HG02981 (cell line): ENCODE results near the gene CDC7.

ENCODE experiments used
- ATAC-seq: cut with Tn5 transposase; IDR thresholded peaks from one replicate; pipeline ENCODE4 v1.9.1; 2021; ENCODE audit warnings: mild to moderate bottlenecking, moderate library complexity; ENCODE audit not compliant: unreplicated experiment

The CDC7 gene

GRCh38 chr1:91546301-91546581 is 45.6 kb downstream of the CDC7 start:
- ATAC-seq, result no peak

DNA sequence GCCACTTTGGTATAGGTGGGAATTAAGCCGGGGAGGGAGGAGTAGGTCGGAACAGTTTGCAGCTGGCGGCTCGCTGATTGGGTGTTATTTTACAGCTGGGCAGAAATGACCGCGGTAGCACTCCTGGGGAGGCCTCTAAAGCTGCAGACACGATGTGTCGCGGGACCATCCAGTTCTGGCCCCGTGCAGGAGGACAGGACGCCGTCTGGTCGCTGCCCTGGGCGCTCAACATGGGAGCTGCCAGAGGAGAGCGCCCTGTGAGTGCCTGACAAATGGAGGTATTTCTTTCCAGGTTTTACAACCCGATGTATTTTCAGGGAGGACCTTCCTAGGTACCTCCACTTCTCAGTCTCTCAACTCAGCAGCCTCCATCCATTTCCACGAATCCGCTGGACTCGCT is 46.2 kb downstream of the CDC7 start:
- no peak for ATAC-seq

- ATAC-seq, result no peak
Measured at GRCh38 chr1:91548376-91549040, 47.9 kb downstream of the CDC7 start.

DNA sequence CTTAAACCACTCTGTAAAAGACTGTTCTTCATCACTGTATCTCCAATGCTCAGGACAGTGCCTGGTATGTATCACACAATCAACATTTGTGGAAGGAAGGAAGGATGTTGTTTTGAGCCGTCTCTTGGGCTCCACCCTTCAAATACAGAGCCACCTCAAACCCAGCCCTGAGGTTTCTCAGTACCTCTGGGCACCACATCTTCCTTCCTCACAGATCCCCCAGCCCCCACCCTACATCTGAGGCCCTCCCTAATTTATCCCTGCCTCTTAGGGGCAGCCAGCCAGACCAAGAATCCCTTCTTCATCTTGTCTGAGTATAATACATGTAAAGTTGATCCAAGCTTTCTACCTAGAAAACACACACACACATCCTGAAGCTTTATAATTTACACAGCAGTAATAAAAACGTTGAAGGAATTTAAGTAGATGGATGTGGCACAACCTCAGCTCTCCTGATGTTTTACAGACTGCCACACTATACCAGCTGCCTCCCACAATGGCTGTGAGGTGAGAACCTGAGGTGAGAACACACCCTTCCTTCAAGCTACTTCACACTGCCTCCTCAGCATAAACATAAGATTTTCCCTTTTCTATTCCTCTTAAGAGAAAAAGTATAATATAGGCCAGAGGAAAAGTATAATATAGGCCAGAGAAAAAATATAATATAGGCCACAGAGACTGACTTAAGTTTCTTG is 48.5 kb downstream of the CDC7 start:
- no peak for ATAC-seq

- ATAC-seq, result no peak
Measured at GRCh38 chr1:91550961-91551360, 50.3 kb downstream of the CDC7 start.

- no peak for ATAC-seq
Measured at GRCh38 chr1:91552091-91552490, 51.4 kb downstream of the CDC7 start.

GRCh38 chr1:91552596-91552995 is 51.9 kb downstream of the CDC7 start:
- no peak for ATAC-seq

DNA sequence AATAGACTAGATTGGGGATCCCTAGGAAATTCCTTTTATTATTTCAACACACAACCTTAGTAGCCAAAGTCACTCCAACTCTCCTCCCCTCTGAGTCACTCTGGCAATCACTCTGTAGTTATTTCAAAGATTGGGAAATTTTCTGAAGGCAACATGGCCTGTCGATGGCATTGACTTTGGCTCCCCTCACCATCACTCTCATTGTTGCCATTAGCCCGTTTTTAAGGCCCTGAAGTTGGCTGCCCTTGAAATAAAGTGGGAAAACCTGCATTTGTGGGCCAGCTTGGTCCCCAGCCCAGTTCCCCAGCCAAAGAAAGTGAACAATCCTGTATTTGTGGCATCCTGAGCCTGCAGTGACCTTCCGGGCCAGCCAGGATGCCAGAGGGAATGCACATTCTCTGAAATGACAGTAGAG is 52.5 kb downstream of the CDC7 start:
- no peak for ATAC-seq

DNA sequence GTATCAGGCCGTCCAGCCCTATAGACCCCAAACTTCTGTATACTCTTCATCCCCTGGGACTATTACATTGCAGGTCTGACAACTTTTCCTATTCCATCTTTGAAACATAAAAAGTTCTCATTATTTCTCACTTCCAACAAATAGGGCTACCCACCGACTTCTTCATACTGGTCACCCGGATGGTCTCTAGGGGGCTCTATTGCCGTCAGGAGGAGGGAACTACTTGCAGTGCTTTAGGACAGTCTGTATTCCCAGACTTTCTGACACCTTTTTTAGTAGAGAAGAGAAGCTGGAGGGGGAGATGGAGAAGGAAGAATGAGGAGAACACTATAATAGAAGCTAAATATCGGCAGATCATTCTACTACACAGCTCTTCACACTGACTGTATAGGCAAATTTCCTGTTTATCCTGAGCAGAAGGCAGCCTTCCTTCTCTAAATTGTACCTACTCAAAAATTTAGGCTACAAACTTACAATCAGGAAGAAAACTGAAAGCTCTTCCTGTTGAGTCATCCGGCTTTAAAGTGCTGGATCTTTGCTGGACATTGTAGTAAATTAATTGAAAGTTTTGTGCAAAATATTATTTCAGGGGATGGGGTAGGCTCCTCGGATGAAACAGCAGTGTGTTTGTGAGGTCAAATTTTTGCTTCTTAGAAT is 54.6 kb downstream of the CDC7 start:
- no peak for ATAC-seq

DNA sequence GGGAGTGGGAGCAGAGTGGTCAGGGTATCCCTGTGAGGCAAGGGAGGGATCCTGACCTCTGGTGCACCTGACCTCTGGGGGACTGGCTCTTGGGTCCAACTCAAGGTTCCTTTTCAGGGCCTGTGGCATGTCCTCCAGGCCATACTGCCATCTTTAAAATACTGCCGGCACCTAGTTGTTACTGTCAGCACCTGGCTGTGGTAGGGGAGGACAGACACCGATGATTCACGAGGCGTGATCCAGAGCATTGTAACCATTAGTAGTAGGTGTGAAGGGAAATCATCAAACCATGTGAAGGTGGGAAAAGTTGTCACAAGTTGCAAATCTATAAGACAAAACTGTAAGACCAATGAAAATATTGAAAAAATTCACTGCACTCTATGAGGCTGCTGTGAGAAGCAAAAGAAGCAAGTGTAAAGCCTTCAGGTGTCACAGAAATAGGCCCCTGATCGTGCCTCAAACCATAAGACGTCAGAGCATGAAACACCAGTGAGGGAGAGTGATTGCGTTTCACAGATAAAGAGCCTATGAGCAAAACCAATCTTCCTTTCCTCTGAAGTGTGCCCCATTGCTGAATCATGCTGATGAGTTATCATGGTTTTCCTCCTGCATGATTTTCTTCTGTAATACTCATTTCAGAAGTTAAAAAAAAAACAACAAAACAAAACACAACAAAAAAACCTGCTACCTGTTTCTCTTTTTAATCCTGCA is 55.3 kb downstream of the CDC7 start:
- ATAC-seq, result no peak

DNA sequence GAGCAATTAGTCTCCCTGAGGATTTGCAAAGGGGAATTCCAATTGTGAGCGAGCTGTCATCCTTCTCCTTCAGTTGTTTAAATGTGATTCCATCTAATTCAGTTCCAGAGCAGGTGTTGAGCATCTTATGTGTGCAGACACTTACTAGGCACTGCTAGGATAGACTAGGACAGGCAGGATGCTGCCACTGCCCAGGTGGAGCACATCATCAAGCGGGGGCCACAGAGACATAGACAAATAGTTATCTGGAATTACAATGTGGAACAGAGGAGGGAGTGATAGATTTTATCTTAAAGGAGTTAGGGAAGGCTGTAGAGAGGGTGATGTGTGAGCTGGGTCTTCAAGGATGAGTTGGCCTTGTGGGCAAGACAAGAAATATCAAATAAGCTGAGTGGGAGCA is 55.9 kb downstream of the CDC7 start:
- ATAC-seq, result no peak

GRCh38 chr1:91557039-91557690 is 56.5 kb downstream of the CDC7 start:
- ATAC-seq, result no peak

GRCh38 chr1:91557826-91558225 is 57.2 kb downstream of the CDC7 start:
- no peak for ATAC-seq

DNA sequence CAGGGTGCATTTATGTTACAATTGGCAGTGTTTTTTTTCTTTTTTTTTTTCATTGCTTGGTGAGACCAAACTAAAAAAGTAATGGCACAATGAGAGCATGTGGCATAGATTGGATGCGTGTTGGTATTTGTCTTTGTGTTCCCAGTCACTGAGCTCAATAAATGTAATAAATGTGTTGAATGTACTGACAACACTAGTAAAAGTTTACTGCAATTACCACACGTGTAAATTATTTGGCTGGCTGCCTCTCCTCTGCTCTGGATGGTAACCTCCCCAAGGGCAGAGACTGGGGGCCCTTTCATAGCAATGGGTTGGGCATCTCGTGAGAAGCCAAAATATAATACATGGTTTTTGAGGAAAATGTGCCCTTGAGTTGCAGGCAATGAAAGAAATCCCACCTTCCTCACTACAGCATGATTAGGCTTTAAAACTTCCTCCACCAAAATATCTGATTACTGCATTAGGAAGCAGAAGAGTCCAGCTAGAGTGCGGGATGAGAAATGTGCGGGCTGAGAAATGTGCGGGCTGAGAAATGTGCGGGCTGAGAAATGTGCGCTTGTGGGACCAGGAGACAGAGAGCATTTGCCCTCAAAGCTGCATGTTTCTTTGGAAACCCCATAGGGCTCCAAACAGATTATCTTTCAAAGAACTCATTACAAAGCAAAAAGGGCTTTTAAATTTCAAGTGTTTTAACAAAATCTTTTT is 58.5 kb downstream of the CDC7 start:
- no peak for ATAC-seq

GRCh38 chr1:91559838-91560565 is 59.4 kb downstream of the CDC7 start:
- ATAC-seq, result no peak

DNA sequence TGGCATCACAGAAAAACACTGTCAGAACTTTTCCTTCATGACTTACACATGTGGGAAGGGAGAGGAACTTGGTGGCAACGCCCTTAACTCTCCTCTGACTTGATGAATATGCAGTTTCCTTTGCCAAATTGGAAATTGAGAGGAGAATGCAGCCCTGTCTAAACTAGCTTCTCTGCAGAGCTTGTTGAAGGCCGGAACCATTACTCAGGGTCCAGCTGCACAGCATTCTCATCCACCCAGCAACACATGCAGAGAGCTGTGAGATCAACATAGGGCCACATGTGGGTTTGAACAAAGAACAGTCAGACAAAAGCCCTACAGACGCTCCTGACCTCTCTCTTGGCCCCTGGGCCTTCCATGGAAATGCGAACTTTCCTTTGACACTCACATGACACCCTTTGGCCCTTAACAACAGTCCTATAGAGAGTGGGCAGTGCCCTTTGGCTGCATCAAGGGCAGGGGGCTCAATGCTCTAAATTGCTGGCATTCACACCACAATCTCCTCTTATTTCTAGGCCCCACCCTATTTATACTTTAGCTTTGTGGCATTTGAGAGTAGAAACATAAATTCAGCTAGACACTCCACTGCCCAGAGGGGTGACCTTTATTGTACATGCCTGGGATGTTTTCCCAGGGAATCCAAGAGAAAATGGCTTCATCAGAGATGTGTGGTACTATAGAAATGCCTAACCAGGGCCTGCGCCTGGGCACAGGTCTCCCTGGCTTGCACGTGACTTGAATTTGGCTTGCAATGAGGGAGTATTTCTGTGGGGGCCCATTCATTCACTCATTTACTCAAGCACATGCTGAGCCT is 64.4 kb downstream of the CDC7 start:
- no peak for ATAC-seq

- ATAC-seq, result no peak
Measured at GRCh38 chr1:91567583-91567982, 66.9 kb downstream of the CDC7 start.

DNA sequence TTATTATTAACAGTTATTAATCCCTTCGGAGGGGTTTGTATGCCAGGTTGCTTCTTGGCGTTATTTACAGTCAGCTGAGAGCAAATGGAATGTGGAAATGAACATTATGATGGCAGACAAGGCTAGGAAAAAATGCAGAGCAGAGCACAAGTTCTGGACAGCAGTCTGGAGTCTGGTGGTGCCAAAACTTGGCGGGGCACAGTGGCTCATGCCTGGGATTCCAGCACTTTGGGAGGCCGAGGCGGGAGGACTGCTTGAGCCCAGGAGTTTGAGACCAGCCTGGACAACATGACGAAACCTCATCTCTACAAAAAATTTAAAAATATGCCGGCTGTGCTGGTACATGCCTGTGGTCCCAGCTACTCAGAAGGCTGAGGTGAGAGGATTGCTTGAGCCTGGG is 67.6 kb downstream of the CDC7 start:
- ATAC-seq, result no peak

- no peak for ATAC-seq
Measured at GRCh38 chr1:91569411-91570119, 68.9 kb downstream of the CDC7 start.
